ENCODE results near the gene RINT1.
A peak's percentile ranks its signal among the peaks of the same experiment; 100 is the strongest.
"Not testable (repeated sequence)": the region's sequence is repeated elsewhere in the genome, so short reads cannot be mapped to it uniquely, and the experiment has no call there.

The RINT1 gene

GRCh38 chr7:105532709-105533460 lies 884 bp downstream of the RINT1 start:
- no peak for DNase-seq (ENCODE audit: low spot score)

- no peak for DNase-seq (ENCODE audit: low spot score)
These were observed 6.3 kb downstream of the RINT1 start for GRCh38 chr7:105538339-105538738.

GRCh38 chr7:105559926-105560325 lies 27.9 kb downstream of the RINT1 start:
- DNase-seq (ENCODE audit: low spot score) = no peak

DNA sequence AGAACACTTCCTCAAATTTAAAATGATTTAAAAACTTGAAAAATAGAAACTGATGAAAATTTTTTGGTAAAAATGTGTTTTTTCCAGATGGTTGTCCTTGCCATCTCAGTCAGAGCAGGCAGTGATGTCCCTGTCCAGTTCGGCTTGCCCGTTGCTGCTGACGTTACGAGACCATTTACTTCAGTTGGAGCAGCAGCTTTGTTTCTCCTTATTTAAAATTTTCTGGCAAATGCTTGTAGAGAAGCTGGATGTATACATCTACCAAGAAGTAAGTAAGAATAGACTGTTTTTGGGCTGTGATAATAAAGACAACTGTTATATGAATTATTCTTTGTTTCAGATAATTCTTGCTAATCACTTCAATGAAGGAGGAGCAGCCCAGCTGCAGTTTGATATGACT lies 33.2 kb downstream of the RINT1 start:
- DNase-seq (ENCODE audit: low spot score) = no peak

- no peak for DNase-seq (ENCODE audit: low spot score)
These were observed 35.0 kb downstream of the RINT1 start for GRCh38 chr7:105567024-105567423.

- no peak for DNase-seq (ENCODE audit: low spot score)
These were observed 35.8 kb downstream of the RINT1 start for GRCh38 chr7:105567821-105568220.

GRCh38 chr7:105571891-105572290 lies 39.9 kb downstream of the RINT1 start:
- no peak for DNase-seq (ENCODE audit: low spot score)

DNA sequence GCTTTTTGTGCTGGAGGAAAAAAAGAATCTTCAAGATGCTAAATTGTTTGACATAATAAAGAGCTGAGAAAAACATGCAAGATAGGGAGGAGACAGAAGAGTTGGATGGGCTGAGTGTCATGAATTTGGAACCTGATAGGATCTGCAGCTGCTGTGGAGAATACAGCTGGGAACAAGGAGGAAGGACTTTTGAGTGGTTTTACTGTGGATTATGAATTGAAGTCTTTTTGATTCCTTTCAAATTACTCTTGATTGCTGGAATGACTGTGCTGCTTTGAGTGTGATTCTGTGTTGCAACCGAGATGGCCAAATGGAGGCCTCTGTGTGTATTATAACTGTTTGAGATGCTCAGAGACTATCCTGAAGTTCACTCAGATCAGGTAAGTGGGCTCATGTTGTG lies 45.2 kb downstream of the RINT1 start:
- DNase-seq (ENCODE audit: low spot score) = no peak

DNA sequence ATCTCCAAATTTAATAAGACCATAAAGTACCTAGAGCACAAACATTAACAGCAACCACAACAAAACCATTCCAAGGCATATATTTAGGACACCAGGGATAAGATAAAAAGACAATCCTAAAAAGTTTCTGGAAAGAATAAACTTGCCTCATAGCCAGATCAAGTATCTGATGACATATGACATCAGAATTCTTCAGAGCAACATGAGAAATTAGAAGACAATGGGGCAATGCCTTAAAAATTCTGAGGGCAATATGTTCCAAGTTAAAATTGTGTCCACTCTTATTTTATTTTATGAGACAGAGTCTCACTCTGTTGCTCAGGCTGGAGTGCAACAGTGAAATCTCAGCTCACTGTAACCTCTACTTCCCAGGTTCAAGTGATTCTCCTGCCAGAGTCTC lies 46.5 kb downstream of the RINT1 start:
- DNase-seq (ENCODE audit: low spot score) = no peak

DNA sequence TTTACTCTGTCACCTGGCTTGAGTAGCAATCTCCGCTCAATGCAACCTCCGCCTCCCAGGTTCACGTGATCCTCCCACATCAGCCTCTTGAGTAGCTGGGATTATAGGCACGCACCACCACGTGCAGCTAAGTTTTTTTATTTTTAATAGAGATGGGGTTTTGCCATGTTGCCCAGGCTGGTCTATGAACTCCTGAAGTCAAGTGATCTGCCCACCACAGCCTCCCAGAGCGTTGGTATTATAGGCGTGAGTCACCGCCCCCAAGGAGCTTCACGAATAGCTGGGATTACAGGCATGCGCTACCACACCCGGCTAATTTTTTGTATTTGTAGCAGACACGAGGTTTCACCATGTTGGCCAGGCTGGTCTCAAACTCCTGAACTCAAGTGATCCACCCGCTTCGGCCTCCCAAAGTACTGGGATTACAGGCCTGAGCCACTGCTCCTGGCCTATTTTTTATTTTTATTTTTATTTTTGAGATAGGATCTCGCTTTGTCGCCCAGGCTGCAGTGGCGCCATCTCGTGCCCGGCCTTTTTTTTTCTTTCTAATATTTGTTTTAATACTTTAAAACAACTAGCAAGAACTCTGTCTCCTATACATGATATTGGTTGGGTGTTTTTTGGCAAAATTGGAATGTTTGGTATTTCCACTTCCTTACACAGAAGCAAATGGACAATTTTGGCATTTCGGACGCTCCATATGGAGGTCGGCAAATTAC lies 48.2 kb downstream of the RINT1 start:
- no peak for DNase-seq (ENCODE audit: low spot score)

GRCh38 chr7:105581066-105581811 lies 49.2 kb downstream of the RINT1 start, which contains the start of gene EFCAB10:
EFCAB10 (minus strand) TSS chr7:105581493; CDS start chr7:105581463, 30 bp downstream.
- DNase-seq (ENCODE audit: low spot score) = peak; percentile 86

DNA sequence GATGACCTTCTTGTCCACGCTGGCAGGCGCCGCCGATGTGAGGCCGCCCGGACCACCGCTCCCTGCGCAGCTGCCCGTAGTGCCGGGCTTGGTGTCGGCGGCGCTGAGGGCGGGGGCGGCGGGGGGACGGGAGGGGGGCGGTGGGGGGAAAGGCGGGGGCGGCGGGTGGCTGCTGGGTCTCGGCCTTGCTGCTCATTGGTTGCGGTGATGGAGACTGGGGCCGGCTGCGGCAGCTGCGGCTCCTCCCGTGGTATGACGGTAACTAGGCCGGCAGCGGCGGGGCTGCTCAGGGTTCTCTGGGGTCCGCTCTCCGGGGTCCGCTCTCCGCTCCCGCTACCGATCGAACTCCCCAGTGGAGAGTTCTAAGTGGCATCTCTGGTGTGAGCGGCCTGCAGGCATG lies 51.1 kb downstream of the RINT1 start:
- no peak for DNase-seq (ENCODE audit: low spot score)

DNA sequence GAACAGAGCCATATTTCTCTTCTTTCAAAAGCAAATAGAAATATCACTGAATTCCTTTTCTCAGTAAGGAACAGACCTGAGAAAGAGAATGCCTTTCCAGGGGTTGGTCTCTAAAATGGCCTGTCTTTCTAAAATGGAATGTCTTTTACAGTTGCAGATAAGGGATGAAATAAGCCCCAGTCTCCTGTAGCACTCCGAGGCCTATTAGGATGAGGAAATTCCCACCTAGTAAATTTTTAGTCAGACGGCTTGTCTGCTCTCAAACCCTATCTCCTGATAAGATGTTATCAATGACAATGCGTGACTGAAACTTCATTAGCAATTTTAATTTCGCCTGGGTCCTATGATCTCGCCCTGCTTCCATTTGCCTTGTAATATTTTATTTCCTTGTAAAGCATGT lies 52.2 kb downstream of the RINT1 start:
- DNase-seq (ENCODE audit: low spot score) = no peak

DNA sequence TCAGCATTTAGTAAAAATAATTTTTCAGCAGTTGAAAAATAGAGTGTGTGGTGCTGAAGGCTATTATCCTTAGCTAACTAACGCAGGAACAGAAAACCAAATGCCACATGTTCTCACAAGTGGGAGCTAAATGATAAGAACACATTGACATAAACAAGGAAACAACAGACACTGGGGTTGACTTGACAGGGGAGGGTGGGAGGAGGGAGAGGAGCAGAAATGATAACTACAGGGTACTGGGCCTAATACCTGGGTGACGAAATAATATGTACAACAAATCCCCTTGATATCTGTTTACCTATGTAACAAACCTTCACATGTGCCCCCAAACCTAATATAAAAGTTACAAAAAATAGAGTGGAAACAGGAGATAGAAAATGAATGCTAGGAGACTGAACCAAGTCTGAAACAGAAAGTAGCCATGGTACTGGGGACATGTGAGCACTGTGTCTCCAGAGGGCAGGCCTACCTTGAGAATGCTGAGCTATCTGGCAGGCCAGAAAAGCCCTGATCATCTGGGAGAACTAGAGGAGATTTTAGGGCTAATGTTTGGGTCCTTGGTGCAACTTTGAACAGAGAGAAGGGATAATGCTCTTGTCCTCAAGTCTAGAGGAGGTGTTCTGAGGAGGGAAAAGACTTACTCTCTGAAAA lies 54.0 kb downstream of the RINT1 start:
- no peak for DNase-seq (ENCODE audit: low spot score)

DNA sequence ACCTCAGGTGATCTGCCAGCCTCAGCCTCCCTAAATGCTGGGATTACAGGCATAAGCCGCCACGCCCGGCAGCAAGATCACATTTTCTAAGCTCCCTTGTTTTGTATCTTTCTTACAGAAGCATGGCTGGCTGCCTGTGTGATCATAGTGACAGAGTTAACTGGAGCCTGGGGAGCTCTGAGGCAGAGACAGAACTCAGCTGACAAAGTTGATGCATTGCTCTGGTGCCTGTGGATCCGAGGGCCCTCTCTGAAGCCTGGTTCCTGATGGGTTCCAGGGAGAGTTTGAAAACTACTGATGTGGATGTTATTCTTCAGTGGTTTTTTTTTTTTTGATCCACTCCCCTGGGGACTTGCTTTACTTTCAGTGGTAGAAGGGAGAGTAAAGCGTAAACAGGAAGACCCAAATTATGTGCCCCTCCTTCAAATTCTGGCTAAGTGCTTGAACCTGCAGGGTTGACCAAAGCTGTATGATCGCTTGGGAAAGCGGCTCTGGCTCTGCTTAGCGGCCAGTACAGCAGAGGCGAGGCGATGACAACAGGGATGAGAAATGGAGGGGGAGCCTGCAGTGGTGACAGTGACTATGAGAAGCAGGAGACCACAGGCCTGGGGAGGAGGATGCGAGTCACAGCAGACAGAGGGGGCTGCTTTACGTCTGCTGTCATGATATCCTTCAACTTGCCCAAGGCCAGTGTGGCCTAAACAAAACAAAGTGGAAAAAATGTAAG lies 56.1 kb downstream of the RINT1 start:
- no peak for DNase-seq (ENCODE audit: low spot score)

DNA sequence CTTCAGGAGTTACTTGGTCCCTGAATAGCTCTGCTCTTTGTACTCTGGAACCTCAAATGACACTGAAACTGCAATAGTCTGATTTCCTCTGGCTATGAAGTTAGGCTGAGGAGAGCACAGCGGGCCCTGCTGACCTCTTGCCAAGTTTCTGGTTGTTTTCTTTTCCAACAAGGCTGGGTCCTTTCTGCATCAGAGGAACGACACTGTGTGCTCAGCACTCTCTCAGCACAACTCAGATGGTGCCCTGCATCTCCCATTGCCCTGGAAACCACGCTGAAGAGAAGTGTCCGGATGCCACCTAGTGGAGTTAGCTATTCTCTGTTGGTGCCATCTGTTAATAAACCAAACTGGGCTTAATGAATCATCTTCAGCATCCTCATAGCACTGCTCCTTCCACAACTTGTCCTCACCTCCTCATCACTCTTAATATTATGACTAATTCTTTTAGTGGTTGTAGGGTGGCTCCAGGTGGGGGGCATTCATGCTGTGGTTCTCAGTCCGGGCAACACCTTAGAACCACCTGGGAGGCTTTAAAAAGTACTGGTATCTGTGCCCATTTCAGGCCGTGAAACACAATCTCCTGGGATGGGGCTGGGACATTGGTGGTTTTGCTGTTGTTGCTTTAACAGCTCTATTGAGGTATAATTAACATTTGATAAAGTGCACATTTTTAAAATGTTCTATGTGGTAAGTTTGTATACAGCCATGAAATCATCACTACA lies 57.5 kb downstream of the RINT1 start:
- DNase-seq (ENCODE audit: low spot score) = peak; percentile 88

- DNase-seq (ENCODE audit: low spot score) = no peak
These were observed 58.8 kb downstream of the RINT1 start for GRCh38 chr7:105590793-105591192.

- DNase-seq (ENCODE audit: low spot score) = no peak
These were observed 59.5 kb downstream of the RINT1 start for GRCh38 chr7:105591522-105591921.

DNA sequence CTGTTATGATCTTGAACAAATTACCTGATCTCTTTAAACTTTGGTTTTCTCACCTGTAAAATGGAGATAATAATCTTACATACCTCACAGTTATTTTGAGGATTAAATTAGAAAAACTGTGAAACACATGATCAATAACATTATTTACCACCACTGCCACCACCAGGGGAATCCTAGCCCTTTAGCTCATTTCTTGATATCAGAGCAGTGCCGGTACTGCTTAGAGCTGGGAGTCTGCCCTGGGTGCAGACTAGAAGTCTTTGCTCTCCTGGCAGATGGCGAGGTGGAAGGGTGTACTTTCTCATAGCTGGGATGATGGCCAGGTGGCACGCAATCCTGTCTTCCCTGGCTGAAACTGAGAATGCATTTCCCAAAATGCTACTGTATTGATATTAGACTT lies 62.0 kb downstream of the RINT1 start:
- no peak for DNase-seq (ENCODE audit: low spot score)

DNA sequence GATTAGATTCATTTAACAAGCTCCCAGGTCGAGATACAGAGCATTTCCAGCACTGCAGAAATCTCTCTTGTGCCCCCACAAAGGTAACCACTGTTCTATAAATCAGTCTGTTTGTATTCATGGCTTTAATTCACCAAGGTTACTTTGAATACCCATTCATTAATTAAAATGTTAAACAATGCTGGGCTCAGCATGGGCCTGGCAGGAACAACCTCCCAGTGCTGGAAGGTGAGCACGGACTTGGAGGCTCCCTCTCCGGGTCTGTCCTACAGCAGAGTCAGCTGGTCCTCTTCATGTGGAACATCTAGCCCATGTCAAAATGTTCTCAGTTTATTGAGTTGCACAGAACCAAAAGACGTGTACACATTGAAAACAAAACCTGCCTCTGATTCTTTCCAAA lies 64.9 kb downstream of the RINT1 start:
- no peak for DNase-seq (ENCODE audit: low spot score)

DNA sequence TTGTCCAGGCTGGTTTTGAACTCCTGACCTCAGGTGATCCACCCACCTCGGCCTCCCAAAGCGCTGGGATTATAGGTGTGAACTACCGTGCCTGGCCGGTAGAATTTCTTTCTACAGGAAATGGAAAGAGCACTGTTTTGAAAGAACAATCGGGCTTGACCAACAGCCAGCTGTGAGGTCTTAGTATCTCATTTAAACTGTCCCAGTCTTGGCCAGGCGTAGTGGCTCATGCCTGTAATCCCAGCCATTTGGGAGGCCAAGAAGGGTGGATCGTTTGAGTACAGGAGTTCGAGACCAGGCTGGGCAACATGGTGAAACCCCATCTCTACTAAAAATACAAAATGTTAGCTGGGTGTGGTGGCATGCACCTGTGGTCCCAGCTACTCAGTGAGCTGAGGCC lies 67.1 kb downstream of the RINT1 start:
- not testable (repeated sequence) for DNase-seq (ENCODE audit: low spot score)
